Measurements from ENCODE around the gene CTDP1. TPM values are rescaled to one million over a fixed set of nuclear protein-coding genes. Genes with fewer than 3 reads are reported as not detected.
"Not testable (repeated sequence)": the region's sequence is repeated elsewhere in the genome, so short reads cannot be mapped to it uniquely, and the experiment has no call there.

Gene CTDP1
- total RNA-seq, 2 donors from 2014 or later: 8.8 to 21.8 TPM

- Histone ChIP-seq H3K4me3 (no peak overlapping the region), H3K4me1 (peaks cover 6% of the 10 kb centered on the region), H3K9me3 (no peaks in the 10 kb centered on the region), H3K27ac (no peak overlapping the region), H3K36me3 (replicated peaks in 1 of 2; ENCODE audit: insufficient read depth in 1 of 2, low read depth in 2 of 2) (peaks cover 1 to 15% of the 10 kb centered on the region in 2 donors), H3K27me3 (no peaks in the 10 kb centered on the region)
- intact Hi-C loops (cut with DNase I): no loop called here
- no peak for DNase-seq
- 84 to 93% methylated on average over 12 of the region's 12 CpGs for WGBS, 2 donors
- no peak for ATAC-seq
- no peak for TF ChIP-seq CTCF (IDR thresholded peaks at IDR 0.05)
- no peak for TF ChIP-seq POLR2A (IDR thresholded peaks at IDR 0.05)
Observed at GRCh38 chr18:79692886-79693285, 13.3 kb downstream of the CTDP1 start.

- Histone ChIP-seq H3K9me3 (no peaks in the 10 kb centered on the region), H3K4me1 (no peaks in the 10 kb centered on the region), H3K4me3 (no peak overlapping the region), H3K27me3 (no peaks in the 10 kb centered on the region), H3K36me3 (replicated peaks in 1 of 2; ENCODE audit: insufficient read depth in 1 of 2, low read depth in 2 of 2) (peaks cover 9 to 21% of the 10 kb centered on the region in 2 donors), H3K27ac (no peak overlapping the region)
- WGBS, 2 donors: 83 to 85% methylated on average over 27 to 28 of the region's 31 CpGs
- intact Hi-C loops (cut with DNase I): no loop called here
- TF ChIP-seq POLR2A (IDR thresholded peaks at IDR 0.05) (no peak), CTCF (IDR thresholded peaks at IDR 0.05) (no peak)
- no peak for DNase-seq
- ATAC-seq: no peak
Observed at GRCh38 chr18:79693561-79694205, 14.1 kb downstream of the CTDP1 start.

- H3K36me3 ChIP-seq (replicated peaks in 1 of 2; ENCODE audit: insufficient read depth in 1 of 2, low read depth in 2 of 2): peaks cover 11 to 21% of the 10 kb centered on the region in 2 donors
- 77 to 92% methylated on average over 18 to 20 of the region's 32 CpGs for WGBS, 2 donors
- H3K4me3 ChIP-seq; H3K27ac ChIP-seq; ATAC-seq; H3K27me3 ChIP-seq; DNase-seq; H3K9me3 ChIP-seq; intact Hi-C loops (cut with DNase I); H3K4me1 ChIP-seq: not testable (repeated sequence)
Observed at GRCh38 chr18:79694206-79694894, 14.7 kb downstream of the CTDP1 start.

GRCh38 chr18:79694895-79695213 is 15.3 kb downstream of the CTDP1 start:
- 88 to 91% methylated on average over 3 of the region's 3 CpGs for WGBS, 2 donors
- no peaks in the 10 kb centered on the region for H3K4me1 ChIP-seq
- no peak overlapping the region for H3K27ac ChIP-seq
- TF ChIP-seq CTCF (IDR thresholded peaks at IDR 0.05): no peak
- TF ChIP-seq POLR2A (IDR thresholded peaks at IDR 0.05): no peak
- no peaks in the 10 kb centered on the region for H3K9me3 ChIP-seq
- intact Hi-C loops (cut with DNase I): no loop called here
- H3K27me3 ChIP-seq: no peaks in the 10 kb centered on the region
- DNase-seq (no peak), ATAC-seq (no peak)
- H3K4me3 ChIP-seq: no peak overlapping the region
- peaks cover 11 to 26% of the 10 kb centered on the region in 2 donors for H3K36me3 ChIP-seq (replicated peaks in 1 of 2; ENCODE audit: insufficient read depth in 1 of 2, low read depth in 2 of 2)

- H3K27ac ChIP-seq: no peak overlapping the region
- WGBS, 2 donors: 90 to 93% methylated on average over 11 to 13 of the region's 13 CpGs
- no peaks in the 10 kb centered on the region for H3K9me3 ChIP-seq
- no peaks in the 10 kb centered on the region for H3K4me1 ChIP-seq
- H3K27me3 ChIP-seq: no peaks in the 10 kb centered on the region
- H3K36me3 ChIP-seq (replicated peaks in 1 of 2; ENCODE audit: insufficient read depth in 1 of 2, low read depth in 2 of 2): peaks cover 11 to 30% of the 10 kb centered on the region in 2 donors
- DNase-seq (no peak), ATAC-seq (no peak)
- intact Hi-C loops (cut with DNase I): no loop called here
- no peak overlapping the region for H3K4me3 ChIP-seq
- no peak for TF ChIP-seq CTCF (IDR thresholded peaks at IDR 0.05)
- no peak for TF ChIP-seq POLR2A (IDR thresholded peaks at IDR 0.05)
Observed at GRCh38 chr18:79695269-79695668, 15.7 kb downstream of the CTDP1 start.

Measured in body of pancreas (tissue), 4 donors.